Effector CD4-positive, alpha-beta T cell (primary cell): ENCODE data around the gene WNK1.
A peak's percentile ranks its signal among the peaks of the same experiment; 100 is the strongest.
"Not testable (repeated sequence)": the region's sequence is repeated elsewhere in the genome, so short reads cannot be mapped to it uniquely, and the experiment has no call there.

Experiments
- DNase-seq: peaks from one replicate; pipeline ENCODE4 v3.0.0-alpha.2; 2020

Gene WNK1

GRCh38 chr12:779745-780734 is 27.7 kb downstream of the WNK1 start:
- no peak for DNase-seq

- DNase-seq: no peak
These were observed 28.5 kb downstream of the WNK1 start for GRCh38 chr12:780750-781379.

GRCh38 chr12:785706-786105 is 33.3 kb downstream of the WNK1 start:
- DNase-seq: no peak

DNA sequence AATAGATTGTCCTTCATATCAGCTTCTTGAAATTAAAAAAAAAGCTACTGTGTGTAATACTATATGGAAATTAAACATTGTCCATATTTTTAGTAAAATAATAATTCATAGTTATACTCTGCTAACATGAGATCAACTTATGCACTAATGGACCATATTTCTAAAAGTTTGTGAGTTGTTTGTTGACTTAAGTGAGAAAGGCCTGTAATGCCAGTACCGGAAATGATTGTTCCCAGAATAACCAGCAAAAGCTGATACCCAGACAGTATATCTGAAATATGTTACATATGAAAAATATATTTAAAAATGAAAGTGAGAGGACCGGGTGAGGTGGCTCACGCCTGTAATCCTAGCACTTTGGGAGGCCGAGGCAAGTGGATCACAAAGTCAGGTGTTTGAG is 35.9 kb downstream of the WNK1 start:
- no peak for DNase-seq

- not testable (repeated sequence) for DNase-seq
These were observed 36.4 kb downstream of the WNK1 start for GRCh38 chr12:788762-789161.

GRCh38 chr12:789852-790563 is 37.6 kb downstream of the WNK1 start:
- no peak for DNase-seq

GRCh38 chr12:790608-791007 is 38.2 kb downstream of the WNK1 start:
- DNase-seq: no peak

DNA sequence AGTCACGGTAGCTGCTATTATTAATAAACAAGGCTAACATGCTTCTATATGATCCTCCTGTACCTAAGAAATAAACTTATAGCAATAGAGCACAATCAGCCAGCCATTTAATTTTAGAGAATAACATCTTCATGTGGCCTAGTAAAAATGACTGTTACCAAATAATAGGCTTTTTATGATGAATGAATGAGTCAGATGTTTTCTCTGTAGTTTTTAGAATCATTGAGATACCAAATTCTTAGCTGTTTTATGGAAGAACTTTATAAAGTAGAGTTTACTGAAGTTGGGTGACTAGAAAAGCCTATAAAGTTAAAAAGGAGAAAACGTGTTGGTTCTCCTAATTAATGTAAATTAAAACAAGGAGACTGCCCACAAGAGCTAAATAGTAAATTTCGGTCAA is 40.7 kb downstream of the WNK1 start:
- no peak for DNase-seq

DNA sequence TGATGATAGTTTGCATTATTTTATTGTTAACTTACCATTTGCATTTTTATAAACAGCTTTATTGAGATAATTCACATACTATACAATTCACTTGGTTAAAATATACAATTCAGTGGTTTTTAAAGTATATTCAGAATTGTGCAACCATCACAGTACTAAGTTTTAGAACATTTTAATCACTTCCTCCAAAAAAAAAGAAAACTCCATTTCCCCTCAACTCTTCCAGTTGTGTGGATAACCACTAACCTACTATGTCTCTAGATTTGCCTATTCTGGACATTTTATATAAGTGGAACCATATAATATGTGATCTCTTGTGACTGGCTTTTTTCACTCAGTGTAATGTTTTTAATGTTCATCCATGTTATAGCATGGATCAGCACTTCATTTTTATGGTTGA is 41.3 kb downstream of the WNK1 start:
- no peak for DNase-seq

GRCh38 chr12:795305-795704 is 42.9 kb downstream of the WNK1 start:
- peak; percentile 19 for DNase-seq

DNA sequence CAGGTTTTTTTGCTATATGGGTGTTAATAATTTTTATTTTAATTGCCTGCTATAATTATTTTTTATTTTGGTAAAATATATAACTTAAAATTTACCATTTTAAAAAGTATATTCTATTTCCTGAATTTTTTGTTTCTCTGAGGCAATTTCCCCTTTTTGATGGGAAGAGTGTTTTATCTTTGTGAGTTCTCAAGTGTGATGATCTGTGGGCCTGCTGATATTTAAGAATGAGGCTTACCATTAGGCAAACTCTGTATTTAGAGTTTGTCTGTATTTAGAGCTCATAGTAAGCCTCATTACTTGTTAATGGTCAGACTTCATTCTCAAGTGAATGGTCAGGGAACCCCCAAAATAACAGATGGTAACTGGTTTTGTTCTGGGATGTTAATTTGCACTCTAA is 48.0 kb downstream of the WNK1 start:
- DNase-seq: no peak

- no peak for DNase-seq
These were observed 50.1 kb downstream of the WNK1 start for GRCh38 chr12:802242-803120.

DNA sequence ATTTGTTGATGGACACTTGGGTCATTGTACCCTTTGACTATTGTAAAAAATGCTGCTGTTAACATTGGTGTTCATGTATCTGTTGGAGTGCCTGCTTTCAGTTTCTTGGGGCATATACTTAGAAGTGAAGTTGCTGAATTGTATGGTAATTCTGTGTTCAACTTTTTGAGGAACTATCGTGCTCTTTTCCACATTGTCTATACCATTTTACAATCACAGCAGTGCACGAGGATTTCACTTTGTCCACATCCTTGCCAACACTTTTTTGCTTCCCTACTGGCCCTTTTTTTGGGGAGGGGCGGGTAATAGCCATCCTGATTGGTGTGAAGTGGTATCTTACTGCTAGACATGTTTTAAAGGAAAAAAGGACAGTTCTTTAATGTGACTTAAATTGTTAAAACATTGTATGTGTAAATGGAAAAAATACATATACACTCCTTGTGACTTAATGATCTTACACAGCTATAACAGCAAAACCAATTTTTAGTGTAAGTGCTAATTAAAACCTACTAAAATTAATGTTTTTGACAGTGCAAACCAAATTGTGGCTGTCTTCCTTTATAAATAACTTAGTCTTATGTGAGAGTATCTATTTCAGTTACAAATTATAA is 52.7 kb downstream of the WNK1 start:
- no peak for DNase-seq

GRCh38 chr12:806200-806791 is 53.9 kb downstream of the WNK1 start:
- no peak for DNase-seq

DNA sequence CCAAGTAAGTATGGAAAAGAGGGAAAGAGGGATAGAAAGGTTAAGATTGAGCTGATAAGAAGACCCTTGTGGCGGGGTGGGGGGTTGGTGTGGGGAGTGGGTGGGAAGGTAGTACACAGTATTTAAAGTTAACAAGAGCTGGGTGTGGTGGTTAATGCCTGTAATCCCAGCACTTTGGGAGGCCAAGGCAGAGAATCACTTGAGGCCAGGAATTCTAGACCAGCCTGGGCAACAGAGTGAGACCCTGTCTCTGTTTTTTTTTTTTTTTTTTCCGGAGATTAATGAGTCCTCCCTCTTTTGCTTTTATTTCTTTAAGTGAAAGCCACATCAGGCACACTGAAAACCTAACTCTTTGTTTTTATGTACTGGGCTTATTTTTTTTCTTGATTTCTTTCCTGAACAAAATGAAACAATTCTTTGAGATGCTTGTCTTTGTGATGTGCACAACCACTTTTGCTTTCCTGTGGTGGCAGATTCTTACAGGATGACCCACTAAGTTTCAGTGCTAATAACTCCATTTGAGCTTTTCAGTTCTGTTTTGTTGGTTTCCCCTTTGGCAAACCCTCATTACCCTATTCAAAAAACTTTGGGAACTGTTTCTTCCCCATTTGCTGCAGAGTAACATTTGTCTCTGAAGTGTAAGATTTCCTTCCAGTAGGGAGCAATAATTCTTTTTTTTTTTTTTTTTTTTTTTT is 54.8 kb downstream of the WNK1 start:
- DNase-seq: no peak

- DNase-seq: no peak
These were observed 57.7 kb downstream of the WNK1 start for GRCh38 chr12:810116-810515.

DNA sequence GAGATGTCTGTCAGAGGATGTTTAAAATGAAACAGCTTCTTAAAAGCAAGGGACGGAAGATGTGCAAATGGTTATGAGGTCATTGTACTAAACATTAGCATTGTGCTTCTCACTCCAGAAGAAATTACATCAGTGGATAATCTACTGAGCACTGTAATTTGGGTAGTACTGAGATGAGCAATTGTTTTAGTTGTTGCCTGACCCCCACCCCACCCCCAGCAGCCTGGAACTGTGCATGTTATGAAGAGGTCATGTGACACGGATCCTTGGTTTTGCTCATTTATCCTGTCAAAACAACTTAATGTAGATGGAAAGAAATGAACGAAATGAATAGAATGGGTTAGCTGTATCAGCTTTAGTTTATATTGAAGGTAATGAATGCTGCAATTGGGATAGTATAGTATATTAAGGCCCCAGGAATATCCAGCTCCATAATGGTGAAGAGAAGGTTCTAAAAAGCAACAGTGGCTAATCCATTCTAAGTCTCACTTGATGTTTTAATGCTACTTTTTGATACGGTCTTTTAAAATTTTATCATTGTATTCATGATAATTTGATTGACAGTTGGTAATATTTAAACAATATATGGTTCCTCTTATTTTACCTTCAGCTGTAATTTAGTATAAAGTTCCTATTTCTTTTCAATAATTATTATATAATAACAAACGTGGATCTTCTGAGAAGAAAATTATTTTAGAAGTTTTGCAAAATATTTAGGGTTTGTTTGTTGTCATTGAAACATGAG is 58.5 kb downstream of the WNK1 start:
- no peak for DNase-seq

- no peak for DNase-seq
These were observed 60.6 kb downstream of the WNK1 start for GRCh38 chr12:812950-813349.

GRCh38 chr12:817456-817855 is 65.1 kb downstream of the WNK1 start:
- not testable (repeated sequence) for DNase-seq

DNA sequence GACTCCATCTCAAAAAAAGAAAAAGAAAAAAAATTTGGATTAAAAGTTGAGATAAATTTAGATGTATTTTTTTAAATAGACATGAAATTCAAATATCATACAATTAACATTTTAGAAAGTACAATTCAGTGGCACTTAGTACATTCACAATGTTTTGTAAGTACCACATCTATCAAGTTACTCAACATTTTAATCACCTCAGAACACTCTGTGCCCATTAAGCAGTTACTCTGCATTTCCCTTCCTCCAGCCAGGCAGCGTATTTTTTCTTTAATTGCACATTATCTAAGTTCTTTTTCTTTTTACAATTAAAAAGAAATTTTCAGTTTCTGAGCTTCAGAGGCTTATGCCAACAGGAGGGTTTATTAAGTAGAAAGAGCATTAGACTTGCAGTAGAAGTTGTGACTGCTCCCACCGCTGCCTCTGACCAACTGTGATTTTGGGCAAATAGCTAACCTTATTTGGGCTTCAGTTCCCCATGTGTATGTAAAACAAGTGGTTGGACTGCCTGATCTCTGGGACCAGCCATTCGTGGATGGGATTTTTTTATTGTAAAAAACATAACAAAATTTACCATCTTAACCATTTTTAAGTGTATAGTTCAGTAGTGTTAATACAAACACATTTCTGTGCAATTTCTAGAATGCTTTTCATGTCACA is 65.7 kb downstream of the WNK1 start:
- no peak for DNase-seq
